Right lobe of liver (tissue), 4 donors: ENCODE measurements around the gene CLRN2.

Experiments used
- CTCF ChIP-seq, 4 donors: fragments of 200-600 bp in 3 of 4; fragments of 450-650 bp in 1 of 4; IDR thresholded peaks; one replicate each; pipeline versions ENCODE4 v1.5.1 to v1.8.0; 2016 to 2022; ENCODE audit warnings: antibody characterized with exemption in 4 of 4, mild to moderate bottlenecking in 2 of 4
- POLR2A ChIP-seq: fragments of 450-650 bp; IDR thresholded peaks from one replicate; pipeline ENCODE4 v1.6.1; 2017; ENCODE audit warnings: antibody characterized with exemption, mild to moderate bottlenecking
- donor health status: DM: no; HTN: no; CAD: no.
- donor health status: DM: no; HTN: no; CAD: no.
- donor health status: DM: no; HTN: yes; CAD: no.

GRCh38 chr4:17544205-17544604 lies 29.2 kb downstream of the CLRN2 start:
- TF ChIP-seq CTCF (IDR thresholded peaks at IDR 0.05) = no peak
- no peak for TF ChIP-seq POLR2A
